ENCODE results near the gene CPT1C.

GRCh38 chr19:49655570-49656455, 35.1 kb upstream of the CPT1C start:
- TF ChIP-seq CTCF (IDR thresholded peaks at IDR 0.05) (no peak), POLR2A (IDR thresholded peaks at IDR 0.05) (no peak), POLR2AphosphoS5 (IDR thresholded peaks at IDR 0.05) (no peak)
